Thoracic aorta (tissue), 2 donors: ENCODE data around the gene CARMIL1. TPM values are rescaled to one million over a fixed set of nuclear protein-coding genes. Genes with fewer than 3 reads are reported as not detected.
A peak's percentile ranks its signal among the peaks of the same experiment; 100 is the strongest.

Experiments used
- ATAC-seq: fragments of 150-250 bp; one replicate; pipeline ENCODE4 v1.8.0; 2017; ENCODE audit warnings: low read depth; ENCODE audit not compliant: insufficient number of reproducible peaks, low FRiP score
- DNase-seq: peaks from one replicate; pipeline ENCODE4 v3.0.0-alpha.2; 2020; ENCODE audit warnings: low spot score
- H3K27ac ChIP-seq, 2 donors: fragments of 200-600 bp; sonication (generic); 1 replicate in 1 of 2; 2 replicates in 1 of 2; pipeline ENCODE4 v1.5.1; 2016; ENCODE audit warnings: mild to moderate bottlenecking in 2 of 2, moderate library complexity in 2 of 2
- H3K27me3 ChIP-seq: fragments of 200-600 bp; sonication (generic); replicated peaks from 2 replicates; pipeline ENCODE4 v1.6.0; 2016; ENCODE audit warnings: mild to moderate bottlenecking; ENCODE audit not compliant: insufficient read depth
- H3K36me3 ChIP-seq: fragments of 200-600 bp; sonication (generic); one replicate; pipeline ENCODE4 v1.5.1; 2016
- H3K4me1 ChIP-seq, 2 donors: fragments of 200-600 bp; sonication (generic); 1 replicate in 1 of 2; 2 replicates in 1 of 2; pipeline versions ENCODE4 v1.5.1 to v1.6.0; 2016; ENCODE audit warnings: low read depth in 2 of 2, mild to moderate bottlenecking in 1 of 2; ENCODE audit not compliant: control insufficient read depth in 1 of 2
- H3K4me3 ChIP-seq: fragments of 200-600 bp; sonication (generic); 2 replicates; pipeline ENCODE4 v1.5.1; 2016; ENCODE audit warnings: mild to moderate bottlenecking
- H3K9me3 ChIP-seq: fragments of 200-600 bp; sonication (generic); 2 replicates; pipeline ENCODE4 v1.5.1; 2016
- CTCF ChIP-seq: fragments of 200-600 bp; sonication (generic); IDR thresholded peaks from one replicate; pipeline ENCODE4 v1.5.1; 2019; ENCODE audit warnings: antibody characterized with exemption
- total RNA-seq, 2 donors: library from RNA; depleted of rRNA; stranded (reverse); fragments of >200 nt; gene quantifications; one replicate each; pipeline versions ENCODE4 v1.1.0 to v1.2.3, GENCODE V29; 2016

The CARMIL1 gene
- total RNA-seq, 2 donors from 2014 or later, result 60.4 to 63.0 TPM

DNA sequence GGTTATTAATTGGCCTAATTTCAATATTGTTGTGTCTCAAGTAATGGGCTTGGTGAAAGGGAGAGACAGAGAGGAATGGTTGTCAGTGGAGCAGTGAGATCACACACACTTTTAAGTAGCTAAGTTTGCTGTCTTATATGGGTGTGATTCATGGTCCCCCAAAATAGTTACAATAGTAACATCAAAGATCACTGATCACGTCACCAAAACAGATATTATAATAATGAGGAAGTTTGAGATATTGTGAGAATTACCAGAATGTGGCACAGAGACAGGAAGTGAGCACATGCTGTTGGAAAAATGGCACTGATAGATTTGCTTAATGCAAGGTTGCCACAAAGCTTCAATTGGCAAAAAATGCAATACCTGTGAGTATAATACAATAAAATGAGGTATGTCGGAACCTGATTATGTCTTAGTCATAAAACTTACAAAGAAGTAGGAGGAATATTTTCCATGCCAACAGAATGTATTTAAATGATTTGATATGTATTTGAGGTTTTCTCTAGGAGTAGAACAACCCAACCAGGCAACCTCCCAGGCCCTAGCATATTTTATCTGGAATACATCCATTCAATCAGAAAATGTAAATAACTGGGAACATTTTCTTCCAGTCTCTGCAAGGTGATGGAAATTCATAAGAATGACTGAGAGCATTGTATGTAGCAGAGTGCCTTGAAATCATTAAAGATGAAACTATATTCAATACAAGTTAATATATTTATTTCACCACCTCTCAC lies 167.8 kb downstream of the CARMIL1 start:
- H3K9me3 ChIP-seq, result peaks cover 5% of the 10 kb centered on the region
- no peak overlapping the region for H3K4me3 ChIP-seq
- H3K27me3 ChIP-seq, result no peaks in the 10 kb centered on the region
- no peak for TF ChIP-seq CTCF
- H3K27ac ChIP-seq, result peak overlapping the region; percentile 20 to 54
- DNase-seq, result no peak
- H3K4me1 ChIP-seq, result peaks cover 16 to 41% of the 10 kb centered on the region in 2 donors
- no peak for ATAC-seq
- peaks cover 9% of the 10 kb centered on the region for H3K36me3 ChIP-seq

GRCh38 chr6:25447570-25447929 lies 168.4 kb downstream of the CARMIL1 start:
- ATAC-seq (no peak), DNase-seq (no peak)
- H3K27me3 ChIP-seq, result no peaks in the 10 kb centered on the region
- peaks cover 16 to 36% of the 10 kb centered on the region in 2 donors for H3K4me1 ChIP-seq
- peaks cover 5% of the 10 kb centered on the region for H3K9me3 ChIP-seq
- H3K4me3 ChIP-seq, result no peak overlapping the region
- no peak for TF ChIP-seq CTCF
- H3K36me3 ChIP-seq, result peaks cover 9% of the 10 kb centered on the region
- peak overlapping the region; percentile 20 to 54 for H3K27ac ChIP-seq

DNA sequence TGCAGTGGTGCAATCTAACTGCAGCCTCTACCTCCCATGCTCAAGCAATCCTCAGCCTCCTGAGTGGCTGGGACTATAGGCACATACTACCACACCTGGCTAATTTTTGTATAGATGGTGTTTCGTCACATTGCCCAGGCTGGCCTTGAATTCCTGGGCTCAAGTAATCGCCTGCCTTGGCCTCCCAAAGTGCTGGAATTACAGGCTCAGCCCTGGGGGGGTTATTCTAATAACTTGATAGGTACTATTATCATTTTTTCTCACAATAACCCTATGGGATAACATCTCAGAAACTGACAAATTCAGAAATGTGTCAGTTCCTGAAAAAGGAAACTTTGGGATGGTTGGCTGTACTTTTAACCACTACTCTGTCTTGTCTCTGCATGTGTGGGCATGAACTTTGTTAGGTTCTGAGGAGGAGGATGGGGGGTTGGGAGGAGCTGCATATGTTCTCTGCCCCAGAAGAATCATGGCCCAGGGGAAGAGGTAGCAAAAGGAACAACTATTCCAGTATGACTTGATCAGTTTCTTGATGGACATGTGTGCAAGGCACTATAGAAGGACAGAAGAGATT lies 169.9 kb downstream of the CARMIL1 start:
- no peak overlapping the region for H3K4me3 ChIP-seq
- ATAC-seq, result no peak
- peak overlapping the region; percentile 8 to 54 for H3K27ac ChIP-seq

DNA sequence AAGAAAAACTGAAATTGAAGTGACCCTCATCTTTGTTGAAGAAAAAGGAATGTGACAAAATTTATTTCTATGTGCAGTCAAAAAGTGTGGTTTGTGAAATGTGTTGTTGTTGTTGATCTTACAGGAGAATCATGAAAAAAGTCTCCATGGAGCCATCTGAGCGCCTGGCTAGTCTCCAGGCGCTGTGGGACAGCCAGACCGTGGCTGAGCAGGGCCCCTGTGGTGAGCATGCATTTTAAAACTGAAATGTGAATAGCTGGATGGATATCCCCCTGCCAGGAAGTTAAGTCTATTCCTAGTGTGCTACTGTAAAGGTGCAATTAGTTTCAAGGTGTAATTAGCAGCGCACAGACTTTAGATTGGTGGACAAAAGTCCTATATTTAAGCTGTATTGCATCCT lies 170.6 kb downstream of the CARMIL1 start:
- DNase-seq (no peak), ATAC-seq (no peak)
- Histone ChIP-seq H3K27ac (peak overlapping the region in 1 of 2 donors; percentile 4), H3K4me3 (no peak overlapping the region), H3K9me3 (peaks cover 5% of the 10 kb centered on the region), H3K27me3 (no peaks in the 10 kb centered on the region), H3K4me1 (peaks cover 16 to 30% of the 10 kb centered on the region in 2 donors), H3K36me3 (peaks cover 9% of the 10 kb centered on the region)
- no peak for TF ChIP-seq CTCF

More for the DNA sequence above, 169.9 kb downstream of the CARMIL1 start:
- Histone ChIP-seq H3K27me3 (no peaks in the 10 kb centered on the region), H3K9me3 (peaks cover 5% of the 10 kb centered on the region), H3K36me3 (peaks cover 9% of the 10 kb centered on the region), H3K4me1 (peaks cover 16 to 29% of the 10 kb centered on the region in 2 donors)
- TF ChIP-seq CTCF, result no peak
- DNase-seq, result no peak

- no peak for TF ChIP-seq CTCF
- Histone ChIP-seq H3K4me1 (peaks cover 16 to 39% of the 10 kb centered on the region in 2 donors), H3K27ac (no peak overlapping the region), H3K9me3 (peaks cover 5% of the 10 kb centered on the region), H3K36me3 (peaks cover 9% of the 10 kb centered on the region), H3K4me3 (no peak overlapping the region), H3K27me3 (no peaks in the 10 kb centered on the region)
- DNase-seq (no peak), ATAC-seq (no peak)
Measured at GRCh38 chr6:25450469-25451198, 171.5 kb downstream of the CARMIL1 start.
